Adipocyte (in vitro differentiated cells): ENCODE measurements around the gene PPIP5K2.
"Not testable (repeated sequence)": the region's sequence is repeated elsewhere in the genome, so short reads cannot be mapped to it uniquely, and the experiment has no call there.

ENCODE experiments used
- DNase-seq: peaks from one replicate; pipeline ENCODE4 v3.0.0-alpha.2; 2015; ENCODE audit warnings: low read depth
- H3K27me3 ChIP-seq: replicated peaks from 2 replicates; pipeline ENCODE4 v1.7.0; 2013; ENCODE audit warnings: mild to moderate bottlenecking, low read length, moderate library complexity; ENCODE audit not compliant: control insufficient read depth, insufficient read depth
- H3K36me3 ChIP-seq: 2 replicates; pipeline ENCODE4 v1.7.0; 2013; ENCODE audit warnings: low read length, mild to moderate bottlenecking, moderate library complexity; ENCODE audit not compliant: control insufficient read depth, insufficient read depth, severe bottlenecking
- H3K4me1 ChIP-seq: 2 replicates; pipeline ENCODE4 v1.7.0; 2013; ENCODE audit warnings: mild to moderate bottlenecking, low read length, moderate library complexity; ENCODE audit not compliant: control insufficient read depth, insufficient read depth
- H3K4me3 ChIP-seq: 2 replicates; pipeline ENCODE4 v1.7.0; 2013; ENCODE audit warnings: mild to moderate bottlenecking, low read length, moderate library complexity
- H3K9ac ChIP-seq: 2 replicates; pipeline ENCODE4 v1.7.0; 2013; ENCODE audit warnings: mild to moderate bottlenecking, low read length, moderate library complexity
- H3K9me3 ChIP-seq: 2 replicates; pipeline ENCODE4 v1.7.0; 2013; ENCODE audit warnings: mild to moderate bottlenecking, low read length, moderate library complexity; ENCODE audit not compliant: control insufficient read depth

Gene PPIP5K2

GRCh38 chr5:103208460-103208859 is 88.4 kb downstream of the PPIP5K2 start:
- peaks cover 18% of the 10 kb centered on the region for H3K36me3 ChIP-seq

DNA sequence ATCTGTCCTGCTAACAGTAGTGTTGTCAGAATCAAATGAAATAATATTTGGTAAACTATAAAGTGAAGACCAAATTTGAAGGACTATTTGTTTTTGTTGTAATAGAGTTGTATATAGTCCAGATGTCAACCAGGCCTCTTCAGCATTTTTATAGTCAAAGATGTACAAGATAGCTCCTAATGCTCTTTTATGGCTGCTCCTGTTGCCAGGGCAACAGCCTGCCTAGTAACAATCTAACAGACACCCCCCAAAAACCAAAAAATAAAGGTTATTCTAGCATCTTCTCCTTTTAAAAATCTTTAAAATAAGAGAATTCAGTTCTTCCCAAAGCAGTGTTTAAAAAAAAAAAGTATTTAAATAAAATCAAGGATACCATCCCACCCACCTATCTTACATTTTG is 89.0 kb downstream of the PPIP5K2 start:
- H3K27me3 ChIP-seq: no peaks in the 10 kb centered on the region
- H3K9ac ChIP-seq: no peak overlapping the region
- no peaks in the 10 kb centered on the region for H3K9me3 ChIP-seq
- peaks cover 14% of the 10 kb centered on the region for H3K4me1 ChIP-seq
- peaks cover 17% of the 10 kb centered on the region for H3K36me3 ChIP-seq
- no peak overlapping the region for H3K4me3 ChIP-seq
- no peak for DNase-seq

More at GRCh38 chr5:103208460-103208859, 88.4 kb downstream of the PPIP5K2 start:
- Histone ChIP-seq H3K27me3 (no peaks in the 10 kb centered on the region), H3K4me3 (no peak overlapping the region), H3K9me3 (no peaks in the 10 kb centered on the region), H3K9ac (no peak overlapping the region), H3K4me1 (peaks cover 14% of the 10 kb centered on the region)
- DNase-seq: no peak

- no peak overlapping the region for H3K9ac ChIP-seq
- no peak overlapping the region for H3K4me3 ChIP-seq
- no peak for DNase-seq
- H3K4me1 ChIP-seq: peaks cover 14% of the 10 kb centered on the region
- H3K9me3 ChIP-seq: no peaks in the 10 kb centered on the region
- H3K27me3 ChIP-seq: no peaks in the 10 kb centered on the region
- peaks cover 11% of the 10 kb centered on the region for H3K36me3 ChIP-seq
Measured at GRCh38 chr5:103210952-103211351, 90.9 kb downstream of the PPIP5K2 start.

- Histone ChIP-seq H3K4me3 (no peak overlapping the region), H3K4me1 (peaks cover 12% of the 10 kb centered on the region), H3K9ac (no peak overlapping the region), H3K9me3 (no peaks in the 10 kb centered on the region), H3K36me3 (peaks cover 2% of the 10 kb centered on the region), H3K27me3 (no peaks in the 10 kb centered on the region)
- no peak for DNase-seq
Measured at GRCh38 chr5:103211576-103212561, 91.8 kb downstream of the PPIP5K2 start.

DNA sequence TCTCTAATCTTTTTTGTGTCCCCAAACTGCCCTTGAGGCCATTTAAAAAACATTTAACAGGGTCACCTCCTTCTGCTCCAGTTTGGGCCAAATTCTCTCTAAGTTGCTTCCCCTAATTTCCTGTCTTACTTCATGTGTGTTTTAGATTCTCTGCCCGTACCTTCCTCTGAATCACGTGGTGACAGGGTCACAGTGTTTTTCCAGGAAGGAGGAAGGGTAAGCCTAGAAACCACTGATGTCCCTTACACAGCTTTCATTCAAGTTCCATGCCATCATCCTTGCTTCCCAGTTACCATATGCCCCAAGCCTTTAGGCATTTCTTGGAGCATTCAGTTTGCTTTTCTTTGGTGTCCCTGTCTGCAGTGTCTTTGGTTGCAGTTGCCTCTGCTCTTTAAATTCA is 96.0 kb downstream of the PPIP5K2 start:
- H3K36me3 ChIP-seq: no peaks in the 10 kb centered on the region
- H3K9ac ChIP-seq: no peak overlapping the region
- no peaks in the 10 kb centered on the region for H3K27me3 ChIP-seq
- no peaks in the 10 kb centered on the region for H3K9me3 ChIP-seq
- DNase-seq: no peak
- peaks cover 8% of the 10 kb centered on the region for H3K4me1 ChIP-seq
- no peak overlapping the region for H3K4me3 ChIP-seq

- H3K27me3 ChIP-seq: no peaks in the 10 kb centered on the region
- H3K4me3 ChIP-seq: no peak overlapping the region
- no peaks in the 10 kb centered on the region for H3K9me3 ChIP-seq
- peaks cover 6% of the 10 kb centered on the region for H3K4me1 ChIP-seq
- no peak overlapping the region for H3K9ac ChIP-seq
- H3K36me3 ChIP-seq: no peaks in the 10 kb centered on the region
- no peak for DNase-seq
Measured at GRCh38 chr5:103216697-103217096, 96.6 kb downstream of the PPIP5K2 start.

- Histone ChIP-seq H3K4me3 (no peak overlapping the region), H3K9ac (no peak overlapping the region), H3K27me3 (no peaks in the 10 kb centered on the region), H3K36me3 (no peaks in the 10 kb centered on the region), H3K4me1 (peaks cover 4% of the 10 kb centered on the region), H3K9me3 (no peaks in the 10 kb centered on the region)
- DNase-seq: peak; percentile 47
Measured at GRCh38 chr5:103217101-103217500, 97.0 kb downstream of the PPIP5K2 start.

- peak; percentile 81 for DNase-seq
- H3K27me3 ChIP-seq: no peaks in the 10 kb centered on the region
- H3K9me3 ChIP-seq: no peaks in the 10 kb centered on the region
- no peaks in the 10 kb centered on the region for H3K4me1 ChIP-seq
- H3K36me3 ChIP-seq: no peaks in the 10 kb centered on the region
- H3K4me3 ChIP-seq: no peak overlapping the region
- no peak overlapping the region for H3K9ac ChIP-seq
Measured at GRCh38 chr5:103218164-103218563, 98.1 kb downstream of the PPIP5K2 start.

GRCh38 chr5:103219074-103219473 is 99.0 kb downstream of the PPIP5K2 start:
- not testable (repeated sequence) for H3K4me1 ChIP-seq, H3K4me3 ChIP-seq, H3K9ac ChIP-seq, H3K36me3 ChIP-seq, H3K9me3 ChIP-seq, H3K27me3 ChIP-seq, DNase-seq

DNA sequence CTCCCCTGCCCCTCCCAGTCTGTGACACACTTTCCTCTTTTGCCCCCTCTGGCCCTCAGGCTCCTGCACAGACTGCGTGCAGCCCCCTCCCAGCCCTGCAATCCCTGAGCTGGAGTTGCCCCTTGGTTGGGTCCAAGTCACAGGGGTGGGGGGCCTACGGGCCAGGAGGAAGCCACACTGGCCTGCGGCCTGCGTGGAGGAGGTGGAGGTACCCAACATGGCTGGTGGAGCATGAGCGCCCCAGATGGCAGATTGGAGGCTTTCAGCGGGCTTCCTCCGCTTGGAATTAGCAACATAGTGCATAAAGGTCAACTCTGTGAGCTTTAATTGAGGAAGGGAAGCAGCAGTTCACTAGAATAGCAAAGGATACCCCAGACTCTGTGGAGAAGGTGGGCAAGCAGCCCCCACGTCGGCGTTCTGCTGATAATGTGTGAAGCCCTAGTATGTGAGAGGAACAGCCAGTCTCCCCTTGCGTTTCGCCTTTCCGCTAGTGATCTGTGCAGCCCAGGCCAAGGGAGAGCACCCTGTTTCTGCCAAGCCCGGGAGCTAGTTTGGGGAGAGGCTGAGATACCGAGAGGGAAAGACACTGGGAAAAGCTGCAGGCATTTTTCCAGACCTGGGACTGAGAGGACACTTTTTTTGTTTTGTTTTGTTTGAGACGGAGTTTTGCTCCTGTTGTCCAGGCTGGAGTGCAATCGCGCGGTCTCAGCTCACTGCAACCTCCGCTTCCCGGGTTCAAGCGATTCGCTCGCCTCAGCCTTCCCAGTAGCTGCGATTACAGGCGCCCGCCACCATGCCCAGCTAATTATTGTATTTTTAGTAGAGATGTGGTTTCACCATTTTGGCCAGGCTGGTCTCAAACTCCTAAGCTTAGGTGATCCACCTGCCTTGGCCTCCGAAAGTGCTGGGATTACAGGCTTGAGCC is 103.2 kb downstream of the PPIP5K2 start:
- Histone ChIP-seq H3K9me3 (no peaks in the 10 kb centered on the region), H3K9ac (no peak overlapping the region), H3K27me3 (no peaks in the 10 kb centered on the region), H3K36me3 (no peaks in the 10 kb centered on the region), H3K4me3 (no peak overlapping the region), H3K4me1 (no peaks in the 10 kb centered on the region)
- DNase-seq: no peak
